Measurements from ENCODE around the gene MAD1L1.
"Not testable (repeated sequence)": the region's sequence is repeated elsewhere in the genome, so short reads cannot be mapped to it uniquely, and the experiment has no call there.

MAD1L1 gene

GRCh38 chr7:1864161-1864940 lies 368.4 kb downstream of the MAD1L1 start:
- DNase-seq (ENCODE audit: low spot score), result no peak

GRCh38 chr7:1863091-1863900 lies 369.4 kb downstream of the MAD1L1 start:
- no peak for DNase-seq (ENCODE audit: low spot score)

DNA sequence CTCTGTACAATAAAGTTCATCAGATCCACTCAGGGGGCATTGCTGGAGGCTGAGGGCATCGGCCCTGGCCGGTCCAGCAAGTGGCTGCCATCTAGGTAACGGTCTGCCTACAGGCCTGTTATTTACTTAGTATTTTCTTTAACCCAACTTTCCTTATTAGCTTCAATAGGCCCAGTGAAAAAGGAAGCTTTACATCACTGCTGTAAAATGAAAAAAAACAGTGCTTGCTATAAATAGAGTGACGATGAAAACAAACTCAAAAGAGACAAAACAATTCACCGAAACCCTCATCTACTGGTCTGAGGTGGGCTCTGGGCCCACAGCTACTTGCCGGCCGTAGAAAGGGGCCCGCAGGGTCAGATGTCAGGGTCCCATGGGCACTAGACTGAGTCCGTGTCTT lies 370.2 kb downstream of the MAD1L1 start:
- DNase-seq (ENCODE audit: low spot score), result no peak

DNA sequence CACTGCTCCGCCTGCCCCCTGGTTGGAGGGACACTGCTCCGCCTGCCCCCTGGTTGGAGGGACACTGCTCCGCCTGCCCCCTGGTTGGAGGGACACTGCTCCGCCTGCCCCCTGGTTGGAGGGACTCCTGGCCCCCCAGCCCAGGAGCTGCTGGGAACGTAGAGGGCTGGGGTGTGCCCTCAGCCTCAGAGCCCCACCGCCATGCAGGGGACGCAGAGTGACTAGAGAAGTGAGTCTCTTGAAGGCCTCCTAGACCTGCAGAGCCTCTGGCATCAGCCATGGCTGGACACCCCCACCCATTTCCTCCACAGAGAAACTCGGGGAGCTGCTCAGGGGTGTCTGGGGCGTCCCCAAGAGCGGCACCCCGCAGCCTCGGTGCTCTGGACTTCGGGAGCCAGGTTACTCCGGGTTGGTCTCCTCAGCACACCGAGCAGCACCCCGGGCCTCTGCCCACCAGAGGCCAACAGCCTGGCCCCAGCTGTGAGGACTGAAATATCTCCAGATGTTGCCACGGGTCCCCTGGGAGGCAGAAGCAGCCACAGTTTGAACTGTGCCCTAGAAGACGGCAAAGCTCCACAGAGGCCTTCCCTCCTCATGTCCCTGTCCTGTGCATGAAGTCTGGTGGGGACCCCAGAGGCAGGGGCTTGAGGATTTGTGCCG lies 370.8 kb downstream of the MAD1L1 start:
- DNase-seq (ENCODE audit: low spot score), result peak; percentile 39

DNA sequence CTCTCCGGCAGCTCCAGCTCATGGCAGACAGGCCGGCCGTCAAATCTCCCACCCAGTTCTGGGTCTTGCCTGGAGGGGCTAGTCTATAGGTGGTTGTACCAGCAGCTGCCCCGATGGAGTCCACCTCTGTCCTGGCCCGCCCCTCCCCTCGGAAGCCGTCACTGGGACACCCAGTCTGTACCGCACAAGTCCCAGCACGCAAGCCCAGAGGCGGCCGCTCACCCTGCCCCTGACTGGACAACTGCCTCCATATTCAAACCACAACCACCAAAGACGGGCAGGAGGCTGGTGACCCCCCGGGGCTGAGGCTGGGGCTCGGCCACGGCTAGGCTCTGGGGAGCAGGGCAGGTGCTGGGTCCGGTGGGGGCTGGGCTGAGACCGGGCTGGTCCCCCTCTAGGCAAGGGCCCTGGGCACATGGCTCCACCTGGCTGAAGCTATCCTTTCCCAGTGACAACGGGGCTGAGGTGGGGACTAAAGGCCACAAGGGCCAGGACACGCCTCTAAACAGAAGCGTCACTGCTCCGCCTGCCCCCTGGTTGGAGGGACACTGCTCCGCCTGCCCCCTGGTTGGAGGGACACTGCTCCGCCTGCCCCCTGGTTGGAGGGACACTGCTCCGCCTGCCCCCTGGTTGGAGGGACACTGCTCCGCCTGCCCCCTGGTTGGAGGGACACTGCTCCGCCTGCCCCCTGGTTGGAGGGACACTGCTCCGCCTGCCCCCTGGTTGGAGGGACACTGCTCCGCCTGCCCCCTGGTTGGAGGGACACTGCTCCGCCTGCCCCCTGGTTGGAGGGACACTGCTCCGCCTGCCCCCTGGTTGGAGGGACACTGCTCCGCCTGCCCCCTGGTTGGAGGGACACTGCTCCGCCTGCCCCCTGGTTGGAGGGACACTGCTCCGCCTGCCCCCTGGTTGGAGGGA lies 371.6 kb downstream of the MAD1L1 start:
- not testable (repeated sequence) for DNase-seq (ENCODE audit: low spot score)

DNA sequence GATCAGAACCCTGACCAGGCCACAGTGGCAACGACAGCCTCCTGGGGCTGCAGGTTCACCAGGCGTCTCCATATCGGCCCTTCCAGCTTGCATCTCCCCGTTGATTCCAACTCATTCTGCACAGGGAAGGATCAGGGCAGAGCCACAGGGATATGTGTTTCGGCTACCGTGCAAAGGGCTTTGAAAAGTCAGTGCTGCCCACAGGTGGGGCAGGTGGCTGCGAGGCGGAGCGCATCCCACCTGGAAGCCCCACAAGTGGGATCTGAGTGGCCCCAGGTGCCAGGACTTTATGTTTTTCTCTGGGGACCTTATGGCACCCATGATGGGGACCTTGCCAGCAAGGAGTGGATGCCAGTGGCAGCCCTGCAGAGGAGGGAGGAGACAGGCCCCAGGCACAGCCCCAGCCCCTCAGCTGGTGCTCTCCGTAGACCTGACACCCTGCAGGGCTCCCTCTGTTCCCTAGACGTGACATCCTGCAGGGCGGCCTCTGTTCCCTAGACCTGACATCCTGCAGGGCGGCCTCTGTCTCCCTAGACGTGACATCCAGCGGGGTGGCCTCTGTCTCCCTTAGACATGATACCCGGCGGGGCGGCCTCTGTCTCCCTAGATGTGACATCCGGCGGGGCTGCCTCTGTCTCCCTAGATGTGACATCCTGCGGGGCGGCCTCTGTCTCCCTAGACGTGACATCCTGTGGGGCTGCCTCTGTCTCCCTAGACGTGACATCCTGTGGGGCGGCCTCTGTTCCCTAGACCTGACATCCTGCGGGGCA lies 373.3 kb downstream of the MAD1L1 start:
- no peak for DNase-seq (ENCODE audit: low spot score)

- DNase-seq (ENCODE audit: low spot score), result no peak
Measured at GRCh38 chr7:1858435-1859265, 374.1 kb downstream of the MAD1L1 start.

DNA sequence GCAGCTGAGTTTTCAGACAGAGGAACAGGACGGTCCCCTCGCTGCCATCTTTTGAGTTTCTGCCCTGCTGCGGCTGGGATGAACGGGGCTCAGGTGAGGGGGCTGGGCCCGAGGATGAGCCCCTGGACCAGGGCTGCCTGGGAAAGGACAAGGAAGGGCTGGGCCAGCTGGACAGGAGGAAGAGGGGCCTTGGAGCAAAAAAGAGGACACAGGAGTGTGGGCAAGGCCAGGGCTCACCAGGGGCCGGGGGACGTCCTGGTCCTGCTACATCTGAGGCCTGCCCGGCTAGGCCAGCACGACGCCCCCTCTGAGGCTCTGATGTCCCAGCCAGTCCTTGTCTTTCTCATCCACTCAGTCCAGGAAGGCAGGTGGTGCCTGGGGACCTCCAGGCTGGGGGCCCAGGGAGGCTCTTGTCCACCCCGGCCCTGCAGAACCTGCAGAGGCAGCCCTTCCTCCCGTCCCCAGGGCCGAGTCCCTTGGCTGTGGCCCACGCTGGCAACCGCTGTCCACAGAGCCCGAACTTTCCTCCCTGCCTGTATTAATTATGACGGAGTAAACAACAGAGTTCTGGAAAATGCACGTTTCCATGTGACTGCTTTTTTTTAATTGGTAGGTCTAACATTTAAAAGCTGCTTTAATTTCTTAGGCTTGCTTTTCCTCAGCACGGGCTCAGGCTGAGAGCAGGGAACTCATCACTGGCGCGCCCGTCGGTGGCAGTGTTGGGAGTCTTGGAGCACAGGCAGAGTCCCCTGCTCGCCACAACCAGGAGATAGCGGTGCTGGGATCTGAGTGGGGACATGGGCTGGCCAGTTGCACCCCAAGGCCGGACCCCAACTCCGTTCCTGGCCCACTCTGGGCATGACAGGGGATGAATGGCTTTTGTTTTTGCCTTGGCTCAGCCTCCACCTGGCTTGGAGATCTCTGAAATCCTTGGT lies 375.0 kb downstream of the MAD1L1 start:
- no peak for DNase-seq (ENCODE audit: low spot score)

- no peak for DNase-seq (ENCODE audit: low spot score)
Measured at GRCh38 chr7:1856888-1857441, 375.8 kb downstream of the MAD1L1 start.

GRCh38 chr7:1856161-1856887 lies 376.4 kb downstream of the MAD1L1 start:
- no peak for DNase-seq (ENCODE audit: low spot score)

DNA sequence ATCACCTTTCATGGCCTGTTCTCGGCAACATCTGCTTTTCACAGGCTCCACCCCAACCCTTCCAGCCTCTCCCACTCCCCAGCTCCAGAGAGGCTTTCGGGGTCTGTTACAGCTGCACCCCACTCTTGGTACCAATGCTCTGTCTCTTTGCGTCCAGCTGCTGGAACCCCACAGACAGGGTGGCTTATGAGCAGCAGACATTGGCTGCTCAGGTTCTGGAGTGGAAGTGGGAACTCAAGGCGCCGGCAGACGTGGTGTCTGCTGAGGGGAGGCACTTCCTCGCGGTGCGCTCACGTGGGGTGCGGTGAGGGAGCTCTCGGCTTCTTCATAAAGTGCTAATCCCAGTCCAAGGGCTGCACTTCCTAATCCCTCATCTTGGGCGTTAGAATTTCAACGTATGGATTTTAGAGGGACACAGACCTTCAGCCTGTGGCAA lies 377.0 kb downstream of the MAD1L1 start:
- DNase-seq (ENCODE audit: low spot score), result no peak

GRCh38 chr7:1854866-1855724 lies 377.6 kb downstream of the MAD1L1 start:
- DNase-seq (ENCODE audit: low spot score), result no peak

- no peak for DNase-seq (ENCODE audit: low spot score)
Measured at GRCh38 chr7:1853986-1854865, 378.5 kb downstream of the MAD1L1 start.

- DNase-seq (ENCODE audit: low spot score), result no peak
Measured at GRCh38 chr7:1853431-1853985, 379.2 kb downstream of the MAD1L1 start.

Measured in AG08395 (cell line).